DMS 273 treated with DMSO at 0.1 percent for 48 hours (cell line): Measurements from ENCODE around the gene GOLPH3.
"Not testable (repeated sequence)": the region's sequence is repeated elsewhere in the genome, so short reads cannot be mapped to it uniquely, and the experiment has no call there.

Experiments
- DNase-seq: peaks from one replicate; lab custom pipeline; 2025; lab: John Stamatoyannopoulos, UW

GOLPH3 gene

GRCh38 chr5:32098890-32099310 lies 75.2 kb downstream of the GOLPH3 start:
- no peak for DNase-seq

- no peak for DNase-seq
These were observed 75.8 kb downstream of the GOLPH3 start for GRCh38 chr5:32098291-32098690.

- DNase-seq, result no peak
These were observed 77.1 kb downstream of the GOLPH3 start for GRCh38 chr5:32096891-32097595.

GRCh38 chr5:32095261-32095671 lies 78.9 kb downstream of the GOLPH3 start:
- DNase-seq, result no peak

GRCh38 chr5:32094691-32095090 lies 79.4 kb downstream of the GOLPH3 start:
- DNase-seq, result no peak

- peak; percentile 64 for DNase-seq
These were observed 80.9 kb downstream of the GOLPH3 start for GRCh38 chr5:32092938-32093812.

GRCh38 chr5:32090755-32091128 lies 83.4 kb downstream of the GOLPH3 start:
- no peak for DNase-seq

- no peak for DNase-seq
These were observed 83.9 kb downstream of the GOLPH3 start for GRCh38 chr5:32090026-32090754.

- DNase-seq, result no peak
These were observed 84.7 kb downstream of the GOLPH3 start for GRCh38 chr5:32089146-32090000.

- DNase-seq, result no peak
These were observed 85.9 kb downstream of the GOLPH3 start for GRCh38 chr5:32088214-32088613.

GRCh38 chr5:32087086-32088082 lies 86.7 kb downstream of the GOLPH3 start:
- no peak for DNase-seq

GRCh38 chr5:32083981-32084430 lies 90.1 kb downstream of the GOLPH3 start:
- no peak for DNase-seq

- DNase-seq, result no peak
These were observed 91.4 kb downstream of the GOLPH3 start for GRCh38 chr5:32082701-32083100.

GRCh38 chr5:32080565-32080964 lies 93.6 kb downstream of the GOLPH3 start:
- DNase-seq, result not testable (repeated sequence)

- DNase-seq, result not testable (repeated sequence)
These were observed 95.3 kb downstream of the GOLPH3 start for GRCh38 chr5:32078855-32079254.

GRCh38 chr5:32076699-32077695 lies 97.1 kb downstream of the GOLPH3 start:
- DNase-seq, result peak; percentile 16
